Epithelial cell of esophagus (primary cell): ENCODE data around the gene REN.

Experiments
- DNase-seq: peaks from one replicate; pipeline ENCODE4 v3.0.0; 2010; ENCODE audit warnings: low read depth
- H3K4me3 ChIP-seq: 2 replicates; pipeline ENCODE4 v1.5.1; 2011; ENCODE audit warnings: mild to moderate bottlenecking, low read length, control low read depth
- TF ChIP-seq, protein P1 (sequence below): IDR thresholded peaks from 2 replicates; pipeline ENCODE4 v1.5.1; 2011; ENCODE audit warnings: low read depth, mild to moderate bottlenecking, low read length, control low read depth, inconsistent platforms; ENCODE audit not compliant: insufficient read depth; ENCODE audit errors: missing control alignments

Gene REN

DNA sequence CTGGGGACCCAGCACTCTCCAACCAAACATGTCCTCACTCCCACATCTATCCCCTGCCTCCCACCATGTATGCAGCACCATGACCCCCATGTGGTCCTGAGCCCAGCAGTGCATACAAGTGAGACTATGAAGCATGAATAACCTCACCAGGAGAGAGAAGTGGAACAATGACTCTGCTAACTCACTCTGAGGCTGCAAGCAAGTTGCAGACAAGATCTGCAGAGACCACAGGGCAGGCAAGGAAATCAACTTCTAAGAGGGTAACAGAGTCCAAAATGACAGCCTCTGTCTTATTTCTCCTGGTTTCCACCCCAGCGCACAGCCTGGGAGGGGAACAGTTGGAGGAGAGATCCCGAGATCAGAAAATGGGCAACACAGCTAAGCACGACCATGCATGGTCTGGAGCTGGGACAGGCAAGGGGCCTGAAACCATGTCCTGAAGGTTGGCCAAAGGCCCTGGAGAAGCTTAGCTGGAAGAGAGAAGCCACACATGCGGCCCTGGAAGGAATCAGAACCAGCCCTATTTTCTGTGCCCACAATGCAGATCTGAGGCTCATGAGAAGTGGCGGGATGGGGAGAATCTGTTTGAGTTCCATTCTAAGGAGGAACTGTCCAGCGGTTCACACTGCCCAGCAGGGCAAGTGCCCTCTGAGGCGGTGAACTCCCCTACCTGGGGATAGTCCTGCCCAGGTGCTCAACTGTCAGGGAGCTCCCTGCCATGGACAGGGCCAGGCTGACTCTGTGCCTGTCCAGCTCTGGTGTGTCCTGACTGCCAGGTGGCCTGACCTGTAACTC, 12.5 kb upstream of the REN start:
- no peak for DNase-seq
- no peak overlapping the region for H3K4me3 ChIP-seq
- TF ChIP-seq, protein P1, sequence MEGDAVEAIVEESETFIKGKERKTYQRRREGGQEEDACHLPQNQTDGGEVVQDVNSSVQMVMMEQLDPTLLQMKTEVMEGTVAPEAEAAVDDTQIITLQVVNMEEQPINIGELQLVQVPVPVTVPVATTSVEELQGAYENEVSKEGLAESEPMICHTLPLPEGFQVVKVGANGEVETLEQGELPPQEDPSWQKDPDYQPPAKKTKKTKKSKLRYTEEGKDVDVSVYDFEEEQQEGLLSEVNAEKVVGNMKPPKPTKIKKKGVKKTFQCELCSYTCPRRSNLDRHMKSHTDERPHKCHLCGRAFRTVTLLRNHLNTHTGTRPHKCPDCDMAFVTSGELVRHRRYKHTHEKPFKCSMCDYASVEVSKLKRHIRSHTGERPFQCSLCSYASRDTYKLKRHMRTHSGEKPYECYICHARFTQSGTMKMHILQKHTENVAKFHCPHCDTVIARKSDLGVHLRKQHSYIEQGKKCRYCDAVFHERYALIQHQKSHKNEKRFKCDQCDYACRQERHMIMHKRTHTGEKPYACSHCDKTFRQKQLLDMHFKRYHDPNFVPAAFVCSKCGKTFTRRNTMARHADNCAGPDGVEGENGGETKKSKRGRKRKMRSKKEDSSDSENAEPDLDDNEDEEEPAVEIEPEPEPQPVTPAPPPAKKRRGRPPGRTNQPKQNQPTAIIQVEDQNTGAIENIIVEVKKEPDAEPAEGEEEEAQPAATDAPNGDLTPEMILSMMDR = no peak

DNA sequence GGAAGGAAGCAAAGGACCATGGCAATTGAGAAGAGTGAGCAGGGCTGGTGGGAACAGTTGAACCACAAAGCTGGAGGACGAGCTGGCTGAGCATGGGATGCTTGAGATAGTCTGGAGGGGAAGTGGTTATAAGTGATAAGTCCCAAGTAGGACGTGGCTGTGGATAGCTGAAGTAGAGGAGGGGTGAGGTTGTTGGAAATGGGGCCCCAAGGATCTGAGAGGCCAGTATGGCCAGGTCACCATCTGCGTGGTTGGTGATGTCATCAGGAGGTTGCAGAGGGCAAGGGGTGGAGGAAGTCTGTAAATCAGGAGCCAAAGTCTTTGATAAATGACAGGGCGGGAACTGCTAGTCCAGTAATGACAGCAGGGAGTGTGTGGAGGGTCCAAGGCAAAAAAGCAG, 11.0 kb upstream of the REN start:
- H3K4me3 ChIP-seq = no peak overlapping the region
- DNase-seq = no peak
- TF ChIP-seq, protein P1 = no peak

DNA sequence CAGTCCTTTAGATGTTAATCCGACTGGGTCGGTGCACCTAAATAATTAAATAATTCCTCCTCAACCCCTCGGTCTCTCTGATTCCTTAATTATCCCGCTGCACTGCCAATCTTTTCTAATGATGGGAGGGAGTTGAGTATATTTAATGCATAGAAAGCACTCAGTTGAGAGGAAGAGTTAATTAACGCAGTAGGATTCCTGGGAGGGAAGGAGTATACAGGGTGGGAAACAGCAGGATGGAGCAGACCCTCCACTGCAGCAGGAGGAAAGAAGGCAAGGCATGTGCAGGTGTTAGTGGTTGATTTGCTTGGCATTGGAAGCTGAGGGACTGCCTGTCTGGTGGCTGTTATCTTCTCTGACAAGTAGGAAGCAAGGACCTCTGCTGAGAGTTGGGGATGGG, 9.9 kb upstream of the REN start:
- H3K4me3 ChIP-seq = no peak overlapping the region
- TF ChIP-seq, protein P1 = no peak
- DNase-seq = no peak

DNA sequence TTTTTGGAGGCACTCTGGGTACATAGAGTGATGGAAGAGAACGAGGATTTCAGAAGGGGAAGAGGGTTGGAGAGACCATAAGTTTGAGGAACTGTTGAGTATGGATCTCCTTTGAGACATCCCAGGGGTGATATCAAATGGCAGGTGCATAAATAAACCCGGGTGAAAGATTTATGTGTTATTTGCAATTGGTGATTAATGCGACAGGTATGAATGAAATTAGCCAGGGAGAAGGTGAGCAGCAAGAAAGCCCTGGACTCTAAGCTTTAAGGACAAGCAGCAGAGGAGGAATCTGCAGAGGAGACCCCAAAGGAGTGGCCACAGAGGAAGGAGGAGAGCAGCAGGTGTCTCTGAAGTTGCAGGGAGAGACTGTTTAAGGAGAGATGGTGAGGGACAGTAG, 8.8 kb upstream of the REN start:
- no peak for DNase-seq
- TF ChIP-seq, protein P1 = no peak
- H3K4me3 ChIP-seq = no peak overlapping the region

DNA sequence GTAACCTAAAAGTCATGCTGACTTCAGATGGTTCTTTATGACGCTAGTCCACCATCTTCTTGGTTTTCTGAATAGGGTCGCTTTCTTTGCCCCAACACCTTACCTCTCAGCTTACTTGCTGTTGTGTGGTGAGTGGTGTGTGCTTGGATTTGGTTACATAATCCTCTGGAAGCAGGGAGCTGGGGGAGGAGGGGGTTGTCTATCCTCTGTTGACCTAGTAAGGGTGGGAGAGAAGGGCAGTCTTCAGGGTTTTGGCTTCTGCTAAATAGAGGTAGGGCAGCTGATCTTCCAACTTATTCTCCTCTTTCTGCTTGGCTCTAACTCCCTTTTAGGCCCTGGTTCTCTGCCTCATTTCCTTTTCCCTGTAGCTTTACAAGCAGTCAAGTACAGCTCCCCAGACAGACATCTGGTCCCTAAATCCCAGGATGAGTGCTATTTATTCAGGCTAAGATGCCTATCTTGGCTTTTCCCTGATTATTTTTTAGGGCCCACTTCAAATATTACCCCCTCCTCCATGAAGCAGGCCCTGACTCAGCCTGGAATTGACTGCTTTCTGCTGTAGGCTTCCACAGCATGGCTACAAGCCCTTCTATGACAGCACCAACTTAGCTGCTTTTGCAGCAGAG, 6.4 kb upstream of the REN start:
- no peak overlapping the region for H3K4me3 ChIP-seq
- TF ChIP-seq, protein P1 = no peak
- DNase-seq = no peak

DNA sequence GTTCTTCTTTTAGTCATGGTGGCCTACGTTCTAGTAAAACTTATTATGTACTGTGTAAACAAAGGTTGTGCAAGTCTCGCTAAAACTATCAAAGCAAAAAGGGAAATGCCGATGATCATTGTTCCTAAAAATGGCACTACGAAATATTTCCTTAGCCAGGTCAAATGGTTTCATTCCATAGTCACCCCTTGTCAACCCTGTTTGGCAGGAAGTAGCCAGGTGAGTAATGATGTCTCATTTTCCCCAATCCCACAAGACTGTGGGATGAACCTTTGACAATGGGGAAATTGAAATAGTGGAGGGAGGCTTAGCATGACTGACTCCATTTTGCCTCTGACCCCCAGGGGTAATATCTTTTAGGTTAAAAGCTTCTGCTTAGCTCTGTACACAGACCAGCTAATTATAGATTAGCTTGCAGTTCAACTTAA, 5.6 kb upstream of the REN start:
- H3K4me3 ChIP-seq = no peak overlapping the region
- TF ChIP-seq, protein P1 = no peak
- peak; percentile 98 for DNase-seq
